ENCODE measurements around the gene N4BP3.

DNA sequence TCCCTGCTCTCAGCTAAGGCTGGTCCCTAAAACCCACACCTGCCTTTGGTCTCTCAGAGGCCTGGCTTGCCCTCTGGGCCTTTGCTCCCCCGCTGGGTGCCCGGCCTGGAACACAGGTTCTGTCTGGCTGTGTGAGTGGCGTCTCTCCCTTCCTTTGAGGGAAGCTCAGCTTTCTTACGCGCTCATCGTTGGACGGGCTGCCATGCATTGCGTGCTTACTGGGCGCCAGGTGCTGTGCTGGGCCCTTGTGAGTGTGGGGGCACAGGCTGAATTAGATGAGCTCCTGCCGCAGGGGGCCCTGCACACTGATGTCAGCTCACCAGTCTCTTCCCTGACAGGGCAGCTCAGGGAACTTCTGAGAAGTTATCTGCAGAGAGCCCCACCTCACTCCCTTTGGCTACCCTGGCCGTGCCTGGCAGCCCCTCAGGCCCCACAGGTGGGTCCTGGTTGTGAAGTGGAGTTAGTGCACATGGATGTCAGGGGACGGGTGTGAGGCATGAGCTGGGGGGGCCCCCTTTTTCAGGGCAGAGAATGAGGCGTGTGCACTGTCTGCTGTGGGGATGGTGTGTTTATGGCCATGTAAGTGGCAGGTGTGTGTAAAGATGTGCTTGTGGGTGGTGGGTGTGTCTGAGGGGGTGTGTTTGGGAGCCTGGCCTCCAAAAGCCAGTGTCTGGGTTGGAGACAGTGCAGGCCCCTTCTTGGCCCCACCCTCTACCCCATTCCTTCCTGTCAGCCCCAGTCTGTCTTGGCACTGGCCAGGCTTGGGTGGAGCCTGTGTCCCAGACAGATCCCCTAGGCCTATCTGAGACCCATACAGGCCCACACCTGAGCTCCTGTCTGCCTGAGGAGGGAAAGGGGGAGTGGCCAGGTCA is 10.0 kb downstream of the N4BP3 start:
- TF ChIP-seq, protein P1, sequence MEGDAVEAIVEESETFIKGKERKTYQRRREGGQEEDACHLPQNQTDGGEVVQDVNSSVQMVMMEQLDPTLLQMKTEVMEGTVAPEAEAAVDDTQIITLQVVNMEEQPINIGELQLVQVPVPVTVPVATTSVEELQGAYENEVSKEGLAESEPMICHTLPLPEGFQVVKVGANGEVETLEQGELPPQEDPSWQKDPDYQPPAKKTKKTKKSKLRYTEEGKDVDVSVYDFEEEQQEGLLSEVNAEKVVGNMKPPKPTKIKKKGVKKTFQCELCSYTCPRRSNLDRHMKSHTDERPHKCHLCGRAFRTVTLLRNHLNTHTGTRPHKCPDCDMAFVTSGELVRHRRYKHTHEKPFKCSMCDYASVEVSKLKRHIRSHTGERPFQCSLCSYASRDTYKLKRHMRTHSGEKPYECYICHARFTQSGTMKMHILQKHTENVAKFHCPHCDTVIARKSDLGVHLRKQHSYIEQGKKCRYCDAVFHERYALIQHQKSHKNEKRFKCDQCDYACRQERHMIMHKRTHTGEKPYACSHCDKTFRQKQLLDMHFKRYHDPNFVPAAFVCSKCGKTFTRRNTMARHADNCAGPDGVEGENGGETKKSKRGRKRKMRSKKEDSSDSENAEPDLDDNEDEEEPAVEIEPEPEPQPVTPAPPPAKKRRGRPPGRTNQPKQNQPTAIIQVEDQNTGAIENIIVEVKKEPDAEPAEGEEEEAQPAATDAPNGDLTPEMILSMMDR (IDR thresholded peaks at IDR 0.05), result no peak
- TF ChIP-seq POLR2A (IDR thresholded peaks at IDR 0.05), result no peak
